ENCODE results near the gene MROH8. TPM values are rescaled to one million over a fixed set of nuclear protein-coding genes. Genes with fewer than 3 reads are reported as not detected.

MROH8 gene
- polyA plus RNA-seq, 1 donor from 2014 or later = 3.2 TPM

- TF ChIP-seq POLR2AphosphoS5 (IDR thresholded peaks at IDR 0.05) (no peak), RAD21 (conservative IDR thresholded peaks at IDR 0.05) (no peak), EZH2 (IDR thresholded peaks at IDR 0.05; ENCODE audit: borderline replicate concordance, insufficient read depth, low read length, poor library complexity, severe bottlenecking) (no peak), CTCF (IDR thresholded peaks at IDR 0.05; ENCODE audit: poor library complexity, severe bottlenecking) (no peak), MXI1 (conservative IDR thresholded peaks at IDR 0.05; ENCODE audit: poor library complexity, severe bottlenecking) (no peak), TAF1 (IDR thresholded peaks at IDR 0.05; ENCODE audit: low read depth) (no peak), EP300 (conservative IDR thresholded peaks at IDR 0.05; ENCODE audit: poor library complexity, severe bottlenecking) (no peak), REST (IDR thresholded peaks at IDR 0.05; ENCODE audit: borderline replicate concordance) (no peak), SMC3 (conservative IDR thresholded peaks at IDR 0.05; ENCODE audit: poor library complexity) (no peak)
- Histone ChIP-seq H3K27me3 (ENCODE audit: insufficient read depth, low read depth, low read length) (peaks cover 23% of the 10 kb centered on the region), H3F3A (ENCODE audit: insufficient read depth, low read length, poor library complexity, severe bottlenecking) (peaks cover 24% of the 10 kb centered on the region), H3K4me2 (ENCODE audit: low read length) (no peak overlapping the region), H3K9me3 (ENCODE audit: low read length) (no peaks in the 10 kb centered on the region), H3K79me2 (replicated peaks; ENCODE audit: insufficient read depth, low read length) (peaks cover 12% of the 10 kb centered on the region), H3K36me3 (ENCODE audit: insufficient read depth, low read length) (peaks cover 29% of the 10 kb centered on the region), H3K9ac (ENCODE audit: low read length) (no peak overlapping the region), H3K4me3 (ENCODE audit: low read length) (no peak overlapping the region), H4K20me1 (ENCODE audit: insufficient read depth) (no peaks in the 10 kb centered on the region), H3K9me2 (ENCODE audit: insufficient read depth, low read length) (no peaks in the 10 kb centered on the region), H3K27ac (ENCODE audit: low read length) (no peak overlapping the region), H2AFZ (ENCODE audit: low read depth, low read length) (no peak overlapping the region)
These were observed 22.4 kb upstream of the MROH8 start for GRCh38 chr20:37201827-37202162.

- peaks cover 22% of the 10 kb centered on the region for H3F3A ChIP-seq (ENCODE audit: insufficient read depth, low read length, poor library complexity, severe bottlenecking)
- H3K9ac ChIP-seq (ENCODE audit: low read length) = no peak overlapping the region
- H4K20me1 ChIP-seq (ENCODE audit: insufficient read depth) = no peaks in the 10 kb centered on the region
- TF ChIP-seq MXI1 (conservative IDR thresholded peaks at IDR 0.05; ENCODE audit: poor library complexity, severe bottlenecking) (no peak), SMC3 (conservative IDR thresholded peaks at IDR 0.05; ENCODE audit: poor library complexity) (no peak), RAD21 (conservative IDR thresholded peaks at IDR 0.05) (no peak), REST (IDR thresholded peaks at IDR 0.05; ENCODE audit: borderline replicate concordance) (no peak), POLR2AphosphoS5 (IDR thresholded peaks at IDR 0.05) (no peak), CTCF (IDR thresholded peaks at IDR 0.05; ENCODE audit: poor library complexity, severe bottlenecking) (no peak), TAF1 (IDR thresholded peaks at IDR 0.05; ENCODE audit: low read depth) (no peak), EZH2 (IDR thresholded peaks at IDR 0.05; ENCODE audit: borderline replicate concordance, insufficient read depth, low read length, poor library complexity, severe bottlenecking) (no peak), EP300 (conservative IDR thresholded peaks at IDR 0.05; ENCODE audit: poor library complexity, severe bottlenecking) (no peak)
- H3K27me3 ChIP-seq (ENCODE audit: insufficient read depth, low read depth, low read length) = peaks cover 23% of the 10 kb centered on the region
- no peak overlapping the region for H2AFZ ChIP-seq (ENCODE audit: low read depth, low read length)
- H3K79me2 ChIP-seq (replicated peaks; ENCODE audit: insufficient read depth, low read length) = peaks cover 18% of the 10 kb centered on the region
- peaks cover 29% of the 10 kb centered on the region for H3K36me3 ChIP-seq (ENCODE audit: insufficient read depth, low read length)
- no peak overlapping the region for H3K4me2 ChIP-seq (ENCODE audit: low read length)
- no peaks in the 10 kb centered on the region for H3K9me2 ChIP-seq (ENCODE audit: insufficient read depth, low read length)
- no peak overlapping the region for H3K4me3 ChIP-seq (ENCODE audit: low read length)
- no peak overlapping the region for H3K27ac ChIP-seq (ENCODE audit: low read length)
- no peaks in the 10 kb centered on the region for H3K9me3 ChIP-seq (ENCODE audit: low read length)
These were observed 21.8 kb upstream of the MROH8 start for GRCh38 chr20:37200926-37201826.
